HG03575 (cell line): Measurements from ENCODE around the gene ATOH8.

Experiments used
- ATAC-seq: cut with Tn5 transposase; IDR thresholded peaks from one replicate; pipeline ENCODE4 v1.9.1; 2021; ENCODE audit not compliant: unreplicated experiment, insufficient number of reproducible peaks, low FRiP score; ENCODE audit errors: extremely low read depth

The ATOH8 gene

DNA sequence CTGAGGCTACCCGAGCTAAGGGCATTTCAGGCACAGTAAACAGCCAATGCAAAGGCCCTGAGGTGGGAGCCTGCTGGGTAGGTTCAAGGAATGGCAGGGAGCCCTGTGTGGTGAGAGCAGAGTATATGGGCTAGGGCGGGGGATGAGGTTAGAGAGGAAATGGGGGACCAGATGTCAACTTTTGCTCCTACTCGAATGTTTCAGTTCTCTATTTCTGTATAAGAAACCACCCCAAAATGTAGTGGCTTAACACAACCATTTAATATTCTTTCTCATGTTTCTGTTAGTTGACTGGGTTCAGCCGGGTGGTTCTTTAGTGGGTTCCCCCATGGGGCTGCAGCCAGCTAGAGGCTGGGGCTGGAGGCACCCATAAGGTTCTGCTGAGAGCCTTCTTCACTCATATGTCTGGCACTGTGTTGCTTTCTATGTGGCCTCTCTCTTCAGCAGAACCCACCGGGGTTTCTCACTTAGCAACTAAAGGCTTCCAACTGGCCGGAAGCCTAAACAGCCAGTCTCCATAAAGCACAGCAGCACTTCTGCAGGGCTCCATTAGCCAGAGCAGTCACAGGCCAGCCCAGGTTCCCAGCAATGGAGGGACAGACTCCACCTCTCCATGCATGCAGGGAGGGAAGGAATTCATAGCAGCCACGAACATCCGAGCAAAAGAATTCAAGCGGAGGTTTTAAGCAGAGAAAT lies 5.6 kb upstream of the ATOH8 start:
- no peak for ATAC-seq

DNA sequence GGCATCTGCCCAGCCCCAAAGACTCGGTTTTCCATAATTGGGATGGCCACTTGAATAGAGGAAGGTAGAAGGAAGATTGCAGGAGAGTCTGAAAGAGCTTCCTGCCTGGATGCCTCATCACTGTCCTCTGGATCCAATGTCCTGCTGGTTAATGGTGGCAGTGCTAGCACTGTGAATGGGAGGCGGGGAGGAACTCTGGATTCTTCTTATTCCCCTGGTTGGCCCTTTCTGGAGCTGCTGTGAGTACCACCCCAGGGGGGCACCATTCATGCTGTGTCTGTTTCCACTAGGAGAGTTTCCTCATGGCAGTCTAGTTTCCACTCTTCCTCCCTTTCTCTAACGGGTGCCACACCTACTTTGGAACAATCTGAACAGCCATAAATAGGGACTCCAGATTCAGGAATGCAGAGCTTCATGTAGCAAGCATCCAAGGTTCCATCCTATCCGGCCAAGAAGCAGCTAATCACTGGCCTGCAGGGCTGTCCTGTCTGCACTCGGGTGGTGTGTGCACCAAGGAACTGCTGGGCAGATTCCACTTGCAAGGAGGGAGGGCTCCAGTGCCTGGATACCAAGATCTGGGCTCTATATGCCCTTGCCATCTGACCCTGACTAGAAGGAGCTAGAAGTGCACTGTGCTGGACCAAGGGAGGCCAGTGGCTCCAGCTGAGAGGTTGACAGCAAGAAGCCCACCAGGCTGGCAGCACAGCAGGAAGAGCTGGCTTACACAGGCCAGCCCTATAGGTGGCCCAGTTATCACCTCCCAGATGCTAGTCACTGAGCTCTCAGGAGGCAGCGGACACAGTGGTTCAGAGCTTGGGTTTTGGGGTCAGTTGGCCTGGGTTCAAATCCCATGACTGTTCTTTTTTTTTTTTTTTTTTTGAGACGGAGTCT lies 4.6 kb upstream of the ATOH8 start:
- ATAC-seq: no peak

DNA sequence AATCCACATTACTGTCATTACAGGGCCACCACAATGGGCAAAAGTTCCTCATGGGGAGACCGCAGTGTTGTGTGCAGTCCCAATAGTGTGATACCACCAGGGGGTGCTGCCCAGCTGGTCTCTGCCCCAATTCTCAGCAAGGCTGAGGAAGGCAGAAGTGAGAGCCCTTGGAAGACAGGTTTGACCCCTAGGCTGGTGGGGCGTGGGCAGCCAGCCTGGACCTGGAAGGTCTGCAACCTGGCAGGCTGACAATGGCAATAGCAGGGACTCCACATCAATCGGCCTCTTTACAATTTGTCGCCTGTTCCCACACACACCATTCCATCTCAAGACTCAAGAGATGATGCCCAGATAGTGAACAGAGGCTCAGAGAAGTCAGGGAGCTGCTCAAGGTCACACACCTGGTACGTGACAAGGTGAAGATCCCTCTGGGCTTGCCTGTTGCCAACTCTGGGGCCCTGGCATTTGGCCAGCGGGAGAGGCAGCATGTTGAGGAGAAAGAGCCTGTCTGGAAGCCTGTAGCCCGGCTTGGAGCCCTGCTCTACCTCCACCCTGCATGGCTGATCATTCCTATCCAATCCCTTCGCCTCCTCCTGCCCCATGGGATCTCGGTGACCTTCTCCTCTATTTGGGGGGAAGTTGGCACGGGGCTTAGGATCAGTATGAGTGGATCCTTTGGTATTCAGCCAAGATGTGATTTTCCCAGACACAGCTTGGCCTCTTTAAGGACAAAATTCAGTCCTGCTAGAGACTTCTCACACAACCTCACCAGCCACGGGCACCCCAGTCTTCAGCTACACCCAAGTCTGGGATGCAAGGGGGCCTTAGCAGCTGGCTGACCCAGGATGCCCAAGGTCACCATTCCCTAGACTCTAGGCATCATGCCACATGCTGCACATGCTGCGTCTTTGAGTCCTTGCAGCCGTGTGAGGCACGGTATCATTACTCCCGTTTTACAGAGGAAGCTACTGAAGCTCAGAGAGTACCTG lies 2.9 kb upstream of the ATOH8 start:
- no peak for ATAC-seq

DNA sequence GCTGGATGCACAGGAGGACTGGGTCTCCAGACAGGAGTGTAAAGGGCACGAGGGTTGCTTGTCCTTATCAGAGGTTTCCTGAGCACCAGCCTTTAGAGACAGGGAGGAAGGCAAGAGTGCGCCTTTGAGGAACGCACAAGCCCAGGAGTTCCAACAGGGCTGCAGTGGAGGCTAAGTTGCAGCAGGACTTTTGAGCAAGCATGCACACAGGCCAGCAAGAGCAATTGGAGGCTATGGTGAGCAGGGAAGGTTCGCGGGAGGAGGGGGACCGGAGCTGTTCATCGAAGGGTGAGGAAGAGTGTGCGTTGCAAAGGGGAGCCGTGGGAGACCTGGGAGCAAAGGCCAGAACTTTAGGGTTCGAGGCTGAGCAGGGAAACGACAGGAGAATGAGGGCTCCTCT lies 2.2 kb upstream of the ATOH8 start:
- no peak for ATAC-seq

DNA sequence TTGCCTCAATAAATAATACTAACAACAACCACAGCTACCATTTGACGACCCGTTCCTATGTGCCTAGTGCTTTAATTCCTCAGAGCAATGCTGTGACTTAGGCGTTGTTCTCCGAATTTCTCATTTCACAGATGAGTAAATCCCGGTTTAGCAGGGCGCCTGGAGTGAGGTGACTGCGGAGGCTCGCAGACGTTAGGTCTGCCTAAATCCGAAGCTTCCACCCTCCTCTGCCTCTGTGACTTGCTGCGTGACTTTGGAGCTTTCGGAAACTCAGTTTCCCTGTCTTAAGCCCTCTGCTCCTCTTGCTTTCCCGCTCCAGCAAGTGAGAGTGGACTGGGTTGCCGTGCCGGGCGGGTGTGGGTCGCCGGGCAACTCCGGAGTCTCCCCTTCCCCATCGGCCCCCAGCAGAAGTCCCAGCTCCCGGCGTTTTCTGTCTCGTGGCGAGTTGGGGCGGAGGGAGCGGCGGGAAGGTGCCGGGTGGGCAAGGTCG lies 711 bp upstream of the ATOH8 start:
- no peak for ATAC-seq

DNA sequence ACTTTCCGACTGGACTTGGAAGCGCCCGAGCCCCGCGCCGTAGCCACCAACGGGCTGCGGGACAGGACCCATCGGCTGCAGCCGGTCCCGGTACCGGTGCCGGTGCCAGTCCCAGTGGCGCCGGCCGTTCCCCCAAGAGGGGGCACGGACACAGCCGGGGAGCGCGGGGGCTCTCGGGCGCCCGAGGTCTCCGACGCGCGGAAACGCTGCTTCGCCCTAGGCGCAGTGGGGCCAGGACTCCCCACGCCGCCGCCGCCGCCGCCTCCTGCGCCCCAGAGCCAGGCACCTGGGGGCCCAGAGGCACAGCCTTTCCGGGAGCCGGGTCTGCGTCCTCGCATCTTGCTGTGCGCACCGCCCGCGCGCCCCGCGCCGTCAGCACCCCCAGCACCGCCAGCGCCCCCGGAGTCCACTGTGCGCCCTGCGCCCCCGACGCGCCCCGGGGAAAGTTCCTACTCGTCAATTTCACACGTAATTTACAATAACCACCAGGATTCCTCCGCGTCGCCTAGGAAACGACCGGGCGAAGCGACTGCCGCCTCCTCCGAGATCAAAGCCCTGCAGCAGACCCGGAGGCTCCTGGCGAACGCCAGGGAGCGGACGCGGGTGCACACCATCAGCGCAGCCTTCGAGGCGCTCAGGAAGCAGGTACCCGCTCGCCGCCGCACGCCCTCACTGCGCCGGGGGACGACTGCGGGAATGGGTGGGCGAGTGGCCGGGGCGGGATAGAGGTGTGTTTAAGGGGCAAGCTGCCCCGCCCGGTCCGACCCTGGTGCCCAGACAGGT lies 713 bp downstream of the ATOH8 start:
- ATAC-seq: no peak

DNA sequence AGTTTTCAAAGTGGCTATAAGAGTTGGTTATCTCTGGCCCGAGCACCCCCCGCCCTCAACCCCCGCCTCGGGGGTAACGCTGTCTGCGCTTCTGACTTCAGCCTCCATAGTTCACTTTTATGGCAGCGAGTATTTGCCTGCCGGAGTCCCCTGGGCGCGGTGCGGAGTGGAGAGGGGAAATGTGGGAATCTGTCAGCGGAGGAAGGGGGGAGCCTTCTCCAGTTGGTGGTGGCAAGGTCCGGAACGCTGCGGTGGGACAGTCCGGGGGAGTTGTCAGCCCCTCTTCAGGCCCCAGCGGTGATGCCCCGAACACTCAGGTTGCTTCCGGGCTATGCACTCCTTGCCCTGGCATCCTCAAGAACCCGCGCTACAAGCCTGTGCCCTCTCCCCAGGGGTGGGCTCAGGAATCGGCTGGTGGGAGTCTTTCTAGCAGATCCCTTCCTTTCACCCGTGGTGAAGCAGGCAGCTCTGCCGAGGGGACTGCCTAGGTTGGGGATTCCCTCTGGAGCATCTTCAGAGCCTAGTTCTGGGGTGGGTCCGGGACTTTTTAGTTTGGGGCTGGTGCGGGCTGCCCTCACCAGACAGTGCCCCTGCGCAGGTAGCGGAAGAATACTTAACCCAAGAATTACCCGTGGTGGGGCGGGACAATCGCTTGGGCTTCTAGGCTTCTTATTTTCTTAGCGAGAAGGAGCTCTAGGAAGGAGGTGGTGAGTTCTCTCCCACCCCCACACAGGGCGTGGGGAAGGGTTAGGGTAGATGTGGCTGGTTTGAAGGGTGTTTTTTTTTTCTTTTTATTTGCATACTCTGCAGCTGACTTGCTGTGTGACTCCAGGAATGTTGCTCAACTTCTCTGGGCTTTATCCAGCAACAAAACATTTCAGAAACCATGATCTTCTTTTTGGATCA lies 1.6 kb downstream of the ATOH8 start:
- ATAC-seq: no peak

DNA sequence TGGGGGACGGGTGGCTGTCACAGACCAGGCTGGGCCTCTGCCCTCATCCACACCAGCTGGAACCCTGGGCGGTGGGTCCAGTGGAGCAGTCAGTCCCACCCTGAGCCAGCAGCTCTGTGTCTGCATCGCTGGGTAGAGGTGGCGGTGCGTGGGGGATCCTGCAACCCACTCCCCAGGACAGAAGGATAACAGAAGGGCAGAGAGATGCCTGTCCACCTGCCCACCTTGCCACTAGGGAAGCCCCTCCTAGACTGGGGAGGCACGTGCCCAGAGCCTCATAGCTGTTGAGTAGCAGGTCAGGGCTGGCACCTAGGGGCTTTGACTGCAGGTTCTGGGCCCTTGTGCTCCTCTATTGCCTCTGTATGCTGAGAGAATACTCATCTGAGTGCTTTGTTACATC lies 2.4 kb downstream of the ATOH8 start:
- no peak for ATAC-seq

DNA sequence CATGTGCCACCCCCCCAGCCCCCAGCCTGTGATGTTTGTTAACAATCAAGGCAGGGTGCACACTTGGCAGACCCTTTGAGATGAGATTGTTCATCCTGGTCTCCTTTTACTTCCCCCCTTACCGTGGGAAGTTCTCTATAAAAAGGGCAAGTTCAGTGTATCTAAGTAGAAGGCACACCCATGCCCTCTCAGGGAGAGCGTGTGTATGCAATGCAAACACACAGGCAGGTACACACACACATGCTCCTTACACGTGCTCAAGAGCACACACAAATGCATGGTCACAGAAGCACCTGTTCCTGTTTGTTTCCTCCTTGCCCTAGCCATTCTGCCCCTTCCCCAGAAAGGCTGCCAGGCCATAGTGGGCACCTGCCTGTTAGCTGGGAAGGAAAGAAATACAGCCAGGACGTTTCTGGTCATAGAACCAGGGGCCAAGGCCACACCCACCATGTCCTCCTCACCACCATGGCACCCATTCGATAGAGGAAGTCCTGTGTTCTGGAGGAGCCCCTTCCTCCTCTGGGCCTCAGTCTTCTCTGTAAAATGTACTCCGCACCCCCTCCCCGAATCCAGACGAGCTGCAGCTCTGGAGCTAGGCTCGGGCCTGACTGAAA lies 3.1 kb downstream of the ATOH8 start:
- no peak for ATAC-seq

DNA sequence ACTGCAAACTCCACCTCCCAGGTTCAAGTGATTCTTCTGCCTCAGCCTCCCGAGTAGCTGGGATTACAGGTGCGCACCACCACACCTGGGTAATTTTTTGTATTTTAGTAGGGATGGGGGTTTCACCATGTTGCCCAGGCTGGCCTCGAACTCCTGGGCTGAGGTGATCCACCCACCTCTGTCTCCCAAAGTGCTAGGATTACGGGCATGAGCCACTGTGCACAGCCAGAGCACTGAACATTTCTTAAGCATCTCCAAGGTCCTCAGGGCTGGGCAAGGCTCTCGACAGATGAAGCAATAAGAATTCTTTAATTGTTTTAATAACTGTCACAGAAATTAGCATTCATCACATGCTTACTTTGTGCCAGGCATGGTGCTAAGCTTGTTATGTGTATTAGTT lies 4.1 kb downstream of the ATOH8 start:
- ATAC-seq: no peak

DNA sequence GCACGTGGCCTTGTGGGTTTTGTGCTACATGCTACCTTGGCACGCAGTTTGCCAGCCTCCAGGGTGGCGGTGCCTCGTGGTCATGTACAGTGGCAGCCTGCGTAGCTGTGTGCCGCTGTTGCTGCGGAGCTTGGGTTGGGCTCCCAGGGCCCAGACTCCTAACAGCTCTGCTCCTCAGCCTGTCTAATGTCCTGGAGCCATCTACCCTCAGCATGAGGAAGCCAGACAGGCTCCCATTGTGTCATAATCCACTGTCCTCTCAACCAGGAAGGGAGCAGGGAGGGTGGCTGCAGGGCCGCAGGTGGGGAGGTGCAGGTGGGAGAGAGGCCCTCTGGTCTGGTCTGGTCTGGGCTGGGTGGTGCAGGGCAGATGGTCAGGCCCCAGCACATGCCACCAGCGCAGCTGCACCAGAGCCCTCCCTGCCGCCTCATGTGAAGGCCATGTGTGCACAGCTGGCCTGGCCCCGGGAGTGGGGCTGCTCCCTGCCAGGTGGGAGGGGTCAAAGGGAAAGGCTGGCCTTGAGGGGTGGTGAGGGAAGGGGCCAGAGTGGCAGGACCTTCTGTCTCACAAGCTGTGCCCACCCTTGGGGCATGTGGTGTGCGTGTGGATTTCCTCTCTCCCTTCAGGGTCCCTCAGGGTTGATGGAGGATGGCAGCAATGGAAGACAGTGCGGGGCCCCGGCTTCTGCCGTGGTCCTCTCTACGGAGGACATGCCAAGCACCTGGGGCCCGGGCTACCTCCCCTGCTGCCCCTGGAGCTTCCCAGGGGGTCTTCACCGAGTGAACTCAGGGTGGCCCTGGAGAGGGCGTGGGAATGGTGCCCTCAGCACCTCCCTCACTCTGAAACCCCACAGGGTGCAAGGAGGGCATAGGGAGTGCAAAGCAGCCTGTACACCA lies 4.8 kb downstream of the ATOH8 start:
- no peak for ATAC-seq

DNA sequence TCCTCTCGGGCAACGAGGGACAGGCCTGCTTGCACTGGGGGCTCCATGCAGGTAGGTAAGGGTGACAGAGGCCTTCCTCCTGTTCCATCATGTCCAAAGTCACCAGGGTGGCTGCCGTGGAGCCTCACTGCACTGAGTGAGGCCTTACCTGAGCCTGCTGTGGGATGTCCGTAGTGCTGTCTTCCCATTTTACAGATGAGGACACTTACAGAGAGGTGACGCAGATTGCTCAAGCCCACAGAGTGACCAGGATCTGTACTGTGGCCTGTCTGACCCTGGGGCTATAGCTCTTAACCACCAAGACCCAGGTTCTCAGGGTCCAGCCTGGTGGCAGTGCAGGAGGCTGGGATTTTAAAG lies 5.4 kb downstream of the ATOH8 start:
- ATAC-seq: no peak

DNA sequence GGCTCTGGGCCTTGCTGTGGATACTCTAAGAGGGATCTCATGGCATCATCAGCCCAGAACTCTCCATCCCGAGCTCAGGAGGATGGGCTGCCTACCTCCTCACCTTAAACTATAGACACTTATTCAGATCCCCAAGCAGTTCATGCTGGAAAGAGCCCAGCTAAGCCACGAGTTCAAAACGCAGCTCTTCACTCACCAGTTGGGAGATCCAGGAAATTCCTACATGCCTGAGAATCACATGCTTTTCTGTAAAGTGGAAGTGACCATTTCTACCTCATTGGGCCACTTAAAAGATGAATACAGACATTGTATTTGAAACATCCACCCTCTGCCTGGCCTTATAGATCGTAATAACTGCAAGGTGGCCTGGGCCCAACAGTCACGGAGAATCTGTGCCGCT lies 6.6 kb downstream of the ATOH8 start:
- ATAC-seq: no peak

DNA sequence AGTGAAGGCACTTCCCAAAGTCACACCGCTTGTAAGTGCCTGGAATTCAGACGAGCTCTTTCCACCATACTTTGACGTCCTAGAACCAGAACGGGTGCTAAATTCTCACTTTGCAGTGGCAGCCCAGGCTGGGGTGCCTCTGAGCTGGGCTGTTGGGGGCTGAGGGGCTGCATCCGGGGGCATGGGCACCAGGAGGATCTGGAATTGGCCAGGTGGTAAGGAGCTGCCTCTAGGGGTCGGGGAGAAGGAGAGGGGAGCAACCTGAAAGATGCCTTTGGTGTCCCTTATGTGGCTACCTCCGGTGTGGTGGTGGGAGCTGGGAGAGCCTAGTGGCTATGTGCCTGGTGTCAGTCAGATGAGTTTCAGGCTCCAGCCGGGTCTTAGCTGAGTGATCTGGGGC lies 7.1 kb downstream of the ATOH8 start:
- ATAC-seq: no peak

DNA sequence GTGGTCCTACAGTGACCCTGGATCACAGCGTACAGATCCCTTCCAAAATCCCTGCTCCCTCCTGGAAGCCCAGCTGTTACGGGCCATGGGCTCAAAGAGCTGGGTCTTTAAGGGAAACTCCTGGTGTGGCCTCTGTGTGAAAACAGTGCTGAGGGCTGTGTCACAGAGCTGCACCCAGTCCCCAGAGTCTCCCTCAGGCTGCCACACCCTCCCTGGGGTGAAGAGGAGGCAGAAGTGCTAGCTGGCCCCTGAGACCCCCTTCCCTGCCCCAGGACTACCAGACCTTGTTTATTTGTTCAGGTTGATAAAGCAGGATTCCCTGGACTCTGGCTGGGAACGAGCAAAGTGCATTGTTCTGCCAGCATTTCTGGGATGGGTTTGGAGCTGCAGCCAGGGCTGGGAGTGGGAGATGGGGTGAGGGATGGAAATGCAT lies 7.7 kb downstream of the ATOH8 start:
- no peak for ATAC-seq

DNA sequence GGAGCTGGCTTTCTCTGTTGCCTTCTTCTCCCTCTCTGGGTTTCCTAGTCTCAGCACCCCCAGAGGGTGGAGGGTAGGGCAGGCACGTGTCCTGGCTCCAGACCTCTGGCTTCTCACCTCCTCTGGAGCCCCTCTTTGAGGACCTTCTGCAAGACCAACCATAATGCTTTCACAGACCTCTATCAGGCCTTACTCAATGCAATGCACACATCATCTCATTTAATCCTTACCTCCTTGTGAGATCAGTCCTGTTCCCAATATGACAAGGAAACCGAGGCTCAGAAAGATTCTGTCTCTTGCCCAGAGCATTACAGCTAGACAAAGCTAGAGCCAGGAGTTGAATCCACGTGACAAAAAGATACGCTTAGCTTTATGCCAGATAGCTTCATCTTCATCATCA lies 8.2 kb downstream of the ATOH8 start:
- no peak for ATAC-seq
